PC-3 (cell line): ENCODE results near the gene MED12.

ENCODE experiments used
- CTCF ChIP-seq: fragments of 300-600 bp; sonication (generic); conservative IDR thresholded peaks from 2 replicates; pipeline ENCODE4 v1.5.1; 2017; ENCODE audit warnings: antibody characterized with exemption, low read depth, mild to moderate bottlenecking, low read length
- EZH2 ChIP-seq: fragments of 300-600 bp; sonication (generic); IDR thresholded peaks from one replicate; pipeline ENCODE4 v1.6.1; 2017; ENCODE audit warnings: antibody characterized with exemption, mild to moderate bottlenecking, low read length; ENCODE audit not compliant: unreplicated experiment
- EZH2phosphoT487 ChIP-seq: fragments of 300-600 bp; sonication (generic); IDR thresholded peaks from 2 replicates; pipeline ENCODE4 v1.6.1; 2018; ENCODE audit warnings: mild to moderate bottlenecking, antibody characterized with exemption, low read length, borderline replicate concordance

GRCh38 chrX:71140440-71140839 is 22.0 kb downstream of the MED12 start:
- no peak for TF ChIP-seq CTCF
- TF ChIP-seq EZH2 = no peak
- TF ChIP-seq EZH2phosphoT487 = no peak
